ENCODE measurements around the gene CAPG.

GRCh38 chr2:85396531-85397470, 13.4 kb downstream of the CAPG start:
- TF ChIP-seq NR3C1 (IDR thresholded peaks at IDR 0.05) (no peak), ATOH8 (CRISPR knock-in tag; IDR thresholded peaks at IDR 0.05; ENCODE audit: low read depth) (no peak), NFE2L2 (conservative IDR thresholded peaks at IDR 0.05; ENCODE audit: low read length) (no peak), HDAC2 (IDR thresholded peaks at IDR 0.05) (no peak), RAD21 (conservative IDR thresholded peaks at IDR 0.05 in 1 of 2, IDR thresholded peaks at IDR 0.05 in 1 of 2) (no peak), MYC (IDR thresholded peaks at IDR 0.05; ENCODE audit: borderline replicate concordance, low read length) (no peak), POLR2A (IDR thresholded peaks at IDR 0.05; ENCODE audit: low read length) (no peak), CBX2 (IDR thresholded peaks at IDR 0.05; ENCODE audit: borderline replicate concordance, low read depth) (no peak), RNF2 (IDR thresholded peaks at IDR 0.05; ENCODE audit: borderline replicate concordance, low read depth) (no peak), MAZ (IDR thresholded peaks at IDR 0.05; ENCODE audit: borderline replicate concordance, low read depth, low read length) (no peak), REST (IDR thresholded peaks at IDR 0.05) (no peak)
- TF ChIP-seq, protein P1, sequence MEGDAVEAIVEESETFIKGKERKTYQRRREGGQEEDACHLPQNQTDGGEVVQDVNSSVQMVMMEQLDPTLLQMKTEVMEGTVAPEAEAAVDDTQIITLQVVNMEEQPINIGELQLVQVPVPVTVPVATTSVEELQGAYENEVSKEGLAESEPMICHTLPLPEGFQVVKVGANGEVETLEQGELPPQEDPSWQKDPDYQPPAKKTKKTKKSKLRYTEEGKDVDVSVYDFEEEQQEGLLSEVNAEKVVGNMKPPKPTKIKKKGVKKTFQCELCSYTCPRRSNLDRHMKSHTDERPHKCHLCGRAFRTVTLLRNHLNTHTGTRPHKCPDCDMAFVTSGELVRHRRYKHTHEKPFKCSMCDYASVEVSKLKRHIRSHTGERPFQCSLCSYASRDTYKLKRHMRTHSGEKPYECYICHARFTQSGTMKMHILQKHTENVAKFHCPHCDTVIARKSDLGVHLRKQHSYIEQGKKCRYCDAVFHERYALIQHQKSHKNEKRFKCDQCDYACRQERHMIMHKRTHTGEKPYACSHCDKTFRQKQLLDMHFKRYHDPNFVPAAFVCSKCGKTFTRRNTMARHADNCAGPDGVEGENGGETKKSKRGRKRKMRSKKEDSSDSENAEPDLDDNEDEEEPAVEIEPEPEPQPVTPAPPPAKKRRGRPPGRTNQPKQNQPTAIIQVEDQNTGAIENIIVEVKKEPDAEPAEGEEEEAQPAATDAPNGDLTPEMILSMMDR (IDR thresholded peaks at IDR 0.05) = no peak
